ENCODE results near the gene GGNBP2. TPM values are rescaled to one million over a fixed set of nuclear protein-coding genes. Genes with fewer than 3 reads are reported as not detected.
A peak's percentile ranks its signal among the peaks of the same experiment; 100 is the strongest.

The GGNBP2 gene
- total RNA-seq, 1 experiment from 2014 or later, result 57.2 TPM

DNA sequence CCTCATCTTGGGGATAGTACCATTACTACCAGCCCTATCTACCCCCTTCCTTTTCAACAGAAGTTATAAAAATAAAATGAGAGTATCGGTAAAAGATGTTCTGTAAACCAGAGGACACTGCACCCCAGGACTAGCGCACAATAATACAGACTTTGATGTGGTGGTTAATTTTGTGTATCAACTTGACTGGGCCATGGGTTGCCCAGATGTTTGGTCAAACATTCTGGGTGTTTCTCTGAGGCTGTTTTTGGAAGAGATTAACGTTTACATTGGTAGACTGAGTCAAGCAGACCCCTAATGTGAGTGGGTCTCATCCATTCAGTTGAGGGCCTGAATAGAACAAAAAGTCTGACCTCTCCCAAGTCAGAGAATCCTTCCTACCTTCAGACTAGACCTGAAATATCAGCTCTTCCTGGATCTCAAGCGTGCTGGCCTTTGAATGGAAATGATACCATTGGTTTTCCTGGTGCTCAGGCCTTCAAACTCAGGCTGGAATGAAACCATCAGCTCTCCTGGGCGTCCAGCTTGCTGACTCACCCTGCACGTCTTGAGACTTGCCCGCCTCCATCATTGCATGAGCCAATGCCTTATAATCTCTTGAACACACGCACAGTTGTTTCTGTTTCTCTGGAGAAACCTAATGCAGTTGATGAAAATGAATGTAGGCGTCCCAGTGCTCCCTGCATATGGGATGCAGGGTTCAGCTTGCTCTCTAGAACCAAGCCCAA is 66.8 kb downstream of the GGNBP2 start:
- H3K27me3 ChIP-seq (ENCODE audit: control insufficient read depth, insufficient read depth, low read length), result no peaks in the 10 kb centered on the region
- ATAC-seq (0 out of 2 replicates have a peak, but pooled peaks have one; percentile 37), DNase-seq (ENCODE audit: low read depth, low spot score) (no peak)
- no peaks in the 10 kb centered on the region for H3K9me3 ChIP-seq (ENCODE audit: control insufficient read depth, insufficient read depth, low read depth, low read length)
- in situ Hi-C loops (cut with HindIII; ENCODE audit: low pct_unique_long_range_greater_than_20kb, low sequenced_read_pairs) (no loop called here), intact Hi-C loops (cut with micrococcal nuclease; ENCODE audit: unreplicated experiment) (no loop called here)
- no peak overlapping the region for H3K27ac ChIP-seq (ENCODE audit: low read length)
- CTCF ChIA-PET, result no interaction called here
- no peaks in the 10 kb centered on the region for H3K4me1 ChIP-seq (ENCODE audit: control insufficient read depth, insufficient read depth, low read length)
- H3K4me3 ChIP-seq (ENCODE audit: low read depth in 2 of 2, low read length in 2 of 2), result no peak overlapping the region
- POLR2A ChIA-PET, result no interaction called here
- no peaks in the 10 kb centered on the region for H3K36me3 ChIP-seq (ENCODE audit: control insufficient read depth, insufficient read depth, low read length)
- no TSS peak for BruUV-seq (replicated peaks)
- TF ChIP-seq SIN3A (IDR thresholded peaks at IDR 0.05; ENCODE audit: borderline replicate concordance, insufficient read depth, low read depth, low read length) (no peak), POLR2AphosphoS5 (IDR thresholded peaks at IDR 0.05; ENCODE audit: low read depth, low read length) (no peak), TCF7L2 (IDR thresholded peaks at IDR 0.05; ENCODE audit: low read depth, low read length) (no peak)
- TF ChIP-seq, protein P1, sequence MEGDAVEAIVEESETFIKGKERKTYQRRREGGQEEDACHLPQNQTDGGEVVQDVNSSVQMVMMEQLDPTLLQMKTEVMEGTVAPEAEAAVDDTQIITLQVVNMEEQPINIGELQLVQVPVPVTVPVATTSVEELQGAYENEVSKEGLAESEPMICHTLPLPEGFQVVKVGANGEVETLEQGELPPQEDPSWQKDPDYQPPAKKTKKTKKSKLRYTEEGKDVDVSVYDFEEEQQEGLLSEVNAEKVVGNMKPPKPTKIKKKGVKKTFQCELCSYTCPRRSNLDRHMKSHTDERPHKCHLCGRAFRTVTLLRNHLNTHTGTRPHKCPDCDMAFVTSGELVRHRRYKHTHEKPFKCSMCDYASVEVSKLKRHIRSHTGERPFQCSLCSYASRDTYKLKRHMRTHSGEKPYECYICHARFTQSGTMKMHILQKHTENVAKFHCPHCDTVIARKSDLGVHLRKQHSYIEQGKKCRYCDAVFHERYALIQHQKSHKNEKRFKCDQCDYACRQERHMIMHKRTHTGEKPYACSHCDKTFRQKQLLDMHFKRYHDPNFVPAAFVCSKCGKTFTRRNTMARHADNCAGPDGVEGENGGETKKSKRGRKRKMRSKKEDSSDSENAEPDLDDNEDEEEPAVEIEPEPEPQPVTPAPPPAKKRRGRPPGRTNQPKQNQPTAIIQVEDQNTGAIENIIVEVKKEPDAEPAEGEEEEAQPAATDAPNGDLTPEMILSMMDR (IDR thresholded peaks at IDR 0.05), result no peak
- TF ChIP-seq, protein P2, sequence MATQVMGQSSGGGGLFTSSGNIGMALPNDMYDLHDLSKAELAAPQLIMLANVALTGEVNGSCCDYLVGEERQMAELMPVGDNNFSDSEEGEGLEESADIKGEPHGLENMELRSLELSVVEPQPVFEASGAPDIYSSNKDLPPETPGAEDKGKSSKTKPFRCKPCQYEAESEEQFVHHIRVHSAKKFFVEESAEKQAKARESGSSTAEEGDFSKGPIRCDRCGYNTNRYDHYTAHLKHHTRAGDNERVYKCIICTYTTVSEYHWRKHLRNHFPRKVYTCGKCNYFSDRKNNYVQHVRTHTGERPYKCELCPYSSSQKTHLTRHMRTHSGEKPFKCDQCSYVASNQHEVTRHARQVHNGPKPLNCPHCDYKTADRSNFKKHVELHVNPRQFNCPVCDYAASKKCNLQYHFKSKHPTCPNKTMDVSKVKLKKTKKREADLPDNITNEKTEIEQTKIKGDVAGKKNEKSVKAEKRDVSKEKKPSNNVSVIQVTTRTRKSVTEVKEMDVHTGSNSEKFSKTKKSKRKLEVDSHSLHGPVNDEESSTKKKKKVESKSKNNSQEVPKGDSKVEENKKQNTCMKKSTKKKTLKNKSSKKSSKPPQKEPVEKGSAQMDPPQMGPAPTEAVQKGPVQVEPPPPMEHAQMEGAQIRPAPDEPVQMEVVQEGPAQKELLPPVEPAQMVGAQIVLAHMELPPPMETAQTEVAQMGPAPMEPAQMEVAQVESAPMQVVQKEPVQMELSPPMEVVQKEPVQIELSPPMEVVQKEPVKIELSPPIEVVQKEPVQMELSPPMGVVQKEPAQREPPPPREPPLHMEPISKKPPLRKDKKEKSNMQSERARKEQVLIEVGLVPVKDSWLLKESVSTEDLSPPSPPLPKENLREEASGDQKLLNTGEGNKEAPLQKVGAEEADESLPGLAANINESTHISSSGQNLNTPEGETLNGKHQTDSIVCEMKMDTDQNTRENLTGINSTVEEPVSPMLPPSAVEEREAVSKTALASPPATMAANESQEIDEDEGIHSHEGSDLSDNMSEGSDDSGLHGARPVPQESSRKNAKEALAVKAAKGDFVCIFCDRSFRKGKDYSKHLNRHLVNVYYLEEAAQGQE (IDR thresholded peaks at IDR 0.05; ENCODE audit: insufficient read depth in 1 of 2, low read depth in 2 of 2, low read length in 1 of 2), result no peak

DNA sequence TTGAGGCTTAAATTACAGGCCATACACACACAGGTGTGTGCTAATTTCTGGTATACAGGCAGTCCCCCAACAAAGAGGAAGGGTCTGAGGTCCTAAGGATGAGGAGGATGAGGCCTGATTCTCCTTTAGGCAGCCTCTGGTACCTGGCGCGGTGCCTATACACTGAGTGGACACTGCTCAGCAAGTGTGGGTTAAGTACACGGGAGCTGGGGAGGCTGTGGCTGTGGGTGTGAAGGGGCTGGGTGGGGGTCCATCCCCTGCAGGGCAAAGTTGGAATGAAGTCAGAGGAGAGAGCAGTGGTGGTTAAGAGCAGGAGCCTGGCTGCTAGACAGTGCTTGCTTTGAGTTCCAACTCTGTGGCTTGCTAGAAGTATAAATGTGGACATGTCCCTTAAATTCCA is 67.6 kb downstream of the GGNBP2 start:
- intact Hi-C loops (cut with micrococcal nuclease; ENCODE audit: unreplicated experiment) (no loop called here), in situ Hi-C loops (cut with HindIII; ENCODE audit: low pct_unique_long_range_greater_than_20kb, low sequenced_read_pairs) (no loop called here)

More for the DNA sequence above, 67.6 kb downstream of the GGNBP2 start:
- no peak overlapping the region for H3K27ac ChIP-seq (ENCODE audit: low read length)
- no peaks in the 10 kb centered on the region for H3K36me3 ChIP-seq (ENCODE audit: control insufficient read depth, insufficient read depth, low read length)
- no peaks in the 10 kb centered on the region for H3K4me1 ChIP-seq (ENCODE audit: control insufficient read depth, insufficient read depth, low read length)
- no peaks in the 10 kb centered on the region for H3K9me3 ChIP-seq (ENCODE audit: control insufficient read depth, insufficient read depth, low read depth, low read length)
- TF ChIP-seq, protein P1 (IDR thresholded peaks at IDR 0.05), result no peak
- no peak for TF ChIP-seq SIN3A (IDR thresholded peaks at IDR 0.05; ENCODE audit: borderline replicate concordance, insufficient read depth, low read depth, low read length)
- no peak for TF ChIP-seq TCF7L2 (IDR thresholded peaks at IDR 0.05; ENCODE audit: low read depth, low read length)
- TF ChIP-seq POLR2AphosphoS5 (IDR thresholded peaks at IDR 0.05; ENCODE audit: low read depth, low read length), result no peak
- no peak overlapping the region for H3K4me3 ChIP-seq (ENCODE audit: low read depth in 2 of 2, low read length in 2 of 2)
- ChIA-PET POLR2A (no interaction called here), CTCF (no interaction called here)
- ATAC-seq (no peak), DNase-seq (ENCODE audit: low read depth, low spot score) (no peak)
- H3K27me3 ChIP-seq (ENCODE audit: control insufficient read depth, insufficient read depth, low read length), result no peaks in the 10 kb centered on the region
- BruUV-seq (replicated peaks), result no TSS peak

Data from Panc1 (cell line).